GM10266 (cell line): ENCODE results near the gene GPC6.

Experiments
- DNase-seq: peaks from one replicate; pipeline ENCODE4 v3.0.0; 2012; ENCODE audit errors: extremely low spot score
- CTCF ChIP-seq: IDR thresholded peaks from 2 replicates; pipeline ENCODE4 v1.5.1; 2012; ENCODE audit warnings: mild to moderate bottlenecking, low read depth; ENCODE audit not compliant: control insufficient read depth, insufficient read depth; ENCODE audit errors: missing control alignments

GPC6 gene

DNA sequence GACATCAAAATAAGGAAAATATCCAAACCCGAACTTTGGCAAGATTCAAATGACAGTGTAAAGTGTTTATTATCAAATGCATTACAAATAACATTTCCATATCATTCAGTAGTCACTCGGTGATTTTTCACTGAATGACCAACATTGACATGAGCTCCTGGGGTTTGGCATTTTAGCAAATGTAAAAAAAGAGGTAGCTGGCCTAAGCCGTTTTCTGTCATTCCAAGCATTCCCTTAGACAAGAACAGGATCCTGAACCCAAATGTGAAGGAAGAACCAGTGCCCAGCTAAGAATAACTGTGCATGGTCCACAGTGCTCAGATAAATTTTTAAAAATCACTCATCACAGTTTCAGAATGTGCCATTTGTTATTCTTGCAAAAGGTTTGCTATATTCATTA is 327.9 kb downstream of the GPC6 start:
- DNase-seq, result no peak
- no peak for TF ChIP-seq CTCF

DNA sequence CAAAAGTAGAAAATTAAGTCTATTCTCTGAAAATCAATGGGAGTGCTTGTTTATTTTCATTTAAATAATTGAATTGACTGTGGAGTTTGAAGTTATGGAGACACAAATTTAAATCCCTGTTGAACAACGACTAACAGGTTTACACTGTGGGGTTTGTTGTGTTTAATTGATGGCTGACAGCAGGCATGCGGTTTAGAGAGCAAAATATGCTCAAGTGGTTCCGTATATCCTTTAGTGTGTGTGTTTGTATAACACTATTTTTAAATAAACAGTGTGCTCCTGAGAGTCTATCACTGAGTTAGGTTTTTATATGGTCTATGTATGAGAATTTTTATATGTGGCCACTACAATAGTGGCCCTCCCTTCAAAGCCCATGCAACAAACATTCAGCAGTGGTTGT is 332.0 kb downstream of the GPC6 start:
- TF ChIP-seq CTCF, result no peak
- DNase-seq, result no peak

DNA sequence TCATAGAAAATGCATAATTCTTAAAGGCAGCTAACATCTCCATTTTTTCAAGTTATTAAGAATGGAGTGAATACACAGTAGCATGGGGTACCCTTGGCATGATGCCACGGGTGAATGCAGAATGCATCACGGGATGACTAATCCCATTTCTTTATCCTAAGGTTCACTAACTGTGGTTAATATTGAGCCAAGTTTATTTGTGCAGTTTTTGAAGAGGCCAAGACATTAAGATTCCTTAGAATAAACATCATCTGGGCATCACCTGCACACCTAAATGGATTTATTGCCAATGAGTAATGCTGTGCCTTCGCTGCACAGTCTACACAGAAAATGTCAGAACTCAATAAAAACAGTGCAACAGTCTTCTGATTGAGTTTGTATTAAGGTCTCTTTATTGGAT is 333.1 kb downstream of the GPC6 start:
- no peak for TF ChIP-seq CTCF
- DNase-seq, result no peak

- DNase-seq, result no peak
- no peak for TF ChIP-seq CTCF
Measured at GRCh38 chr13:93561576-93562225, 335.1 kb downstream of the GPC6 start.

DNA sequence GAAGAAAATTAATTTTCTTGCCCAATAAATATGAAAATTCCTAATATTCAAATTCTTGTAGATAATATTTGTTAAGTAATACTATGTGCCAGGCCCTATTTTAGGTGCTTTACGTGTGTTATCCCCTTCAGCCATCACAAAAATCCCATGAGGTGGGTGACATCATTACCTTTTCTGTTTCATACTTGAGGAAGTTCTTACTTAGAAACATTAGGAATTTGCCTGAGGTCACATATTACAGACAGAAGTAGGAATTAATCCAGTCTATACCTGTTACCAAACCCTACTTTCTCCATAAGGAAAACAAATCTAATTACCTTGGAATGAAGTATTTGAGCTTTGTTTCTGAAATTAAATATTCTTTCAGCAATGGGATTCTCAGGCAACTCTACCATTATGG is 336.1 kb downstream of the GPC6 start:
- DNase-seq, result no peak
- no peak for TF ChIP-seq CTCF

DNA sequence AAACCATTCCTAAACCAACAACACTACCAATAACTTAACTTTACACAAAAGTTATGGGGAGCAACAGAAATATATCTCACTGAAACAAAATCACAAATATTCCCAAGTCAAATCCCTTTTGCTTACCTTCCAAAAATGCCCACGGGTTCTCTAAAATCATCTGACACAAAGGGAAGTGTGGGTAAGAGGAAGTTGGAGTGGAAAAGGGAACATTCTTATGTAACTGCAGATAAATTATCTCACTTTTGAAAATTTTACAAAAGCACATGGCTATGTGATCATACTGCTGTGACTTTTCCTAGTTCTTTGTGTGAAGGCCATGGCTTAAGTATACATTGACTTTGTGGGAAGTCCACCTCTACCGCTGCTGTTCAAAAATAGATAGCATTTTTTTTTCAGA is 350.5 kb downstream of the GPC6 start:
- DNase-seq, result no peak
- no peak for TF ChIP-seq CTCF

DNA sequence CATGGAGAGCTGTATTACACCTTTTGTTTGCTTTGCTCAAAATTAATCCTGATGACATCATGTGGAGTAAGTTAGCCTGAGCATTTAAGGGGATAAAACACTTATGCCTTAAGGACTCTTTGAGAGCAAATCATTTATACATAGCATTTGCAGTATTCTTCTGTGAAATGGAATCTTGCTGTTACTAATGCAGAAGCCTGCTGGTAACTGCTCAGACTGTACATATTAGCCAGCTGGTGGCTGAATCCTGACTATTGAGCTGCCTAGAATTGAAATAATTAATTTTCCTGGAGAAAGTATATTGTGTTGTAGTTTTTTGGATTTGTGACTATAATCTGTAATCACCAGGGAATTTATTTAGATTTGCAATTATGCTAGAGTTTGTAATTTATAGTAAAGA is 363.2 kb downstream of the GPC6 start:
- no peak for TF ChIP-seq CTCF
- DNase-seq, result no peak
